ENCODE data around the gene VWA7.

VWA7 gene

DNA sequence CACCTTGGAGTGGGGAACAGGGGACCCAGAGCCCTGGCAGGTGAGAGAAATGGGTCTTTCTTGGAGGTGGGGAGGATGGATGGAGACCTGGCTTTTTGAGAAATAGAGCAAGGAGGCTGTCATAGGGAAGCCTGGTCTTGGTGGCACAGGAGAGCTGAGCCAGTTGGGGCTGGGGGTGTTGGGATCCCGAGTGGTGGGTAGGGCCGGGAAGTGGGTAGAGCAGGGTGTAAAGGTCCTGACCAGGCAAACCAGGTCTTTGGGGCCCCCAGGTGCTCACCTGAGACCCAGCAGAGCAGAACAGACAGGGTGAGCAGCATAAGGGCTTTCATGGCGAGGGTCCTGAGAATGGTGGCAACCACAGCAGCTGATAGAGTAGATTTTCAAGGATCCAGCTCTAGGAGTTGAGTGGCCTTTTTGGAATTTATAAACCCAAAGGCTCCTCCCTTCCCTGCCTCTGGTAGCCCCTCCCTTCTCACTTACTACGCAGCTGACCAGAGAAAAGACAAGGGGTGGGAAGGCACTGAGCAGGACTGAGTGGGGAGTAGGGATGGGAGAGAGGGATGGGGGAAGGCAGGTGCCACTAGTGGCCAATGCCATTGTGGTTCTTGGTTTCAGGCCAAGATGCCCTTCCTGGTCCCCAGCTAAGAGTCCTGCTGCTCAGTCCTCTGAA, 55.6 kb downstream of the VWA7 start, which contains the start of gene LY6G6C:
Gene LY6G6C (minus strand): TSS at position 396 of the 670 bp plus-strand sequence. CDS start 67 bp downstream, at position 329.
- no peaks in the 10 kb centered on the region for H3K27me3 Mint-ChIP-seq
- ATAC-seq (replicated peaks) (no peak), DNase-seq (no peak)
- no peak within 1 kb of the TSS for H3K4me3 Mint-ChIP-seq
- H3K9me3 Mint-ChIP-seq, result no peaks in the 10 kb centered on the region
- H3K27ac Mint-ChIP-seq, result no peak within 1 kb of the TSS
- H3K36me3 Mint-ChIP-seq (ENCODE audit: insufficient read depth), result peaks cover 3% of the 10 kb centered on the region
- H3K4me1 Mint-ChIP-seq (ENCODE audit: low read depth in 2 of 2), result peaks cover 0 to 8% of the 10 kb centered on the region in 2 donors

DNA sequence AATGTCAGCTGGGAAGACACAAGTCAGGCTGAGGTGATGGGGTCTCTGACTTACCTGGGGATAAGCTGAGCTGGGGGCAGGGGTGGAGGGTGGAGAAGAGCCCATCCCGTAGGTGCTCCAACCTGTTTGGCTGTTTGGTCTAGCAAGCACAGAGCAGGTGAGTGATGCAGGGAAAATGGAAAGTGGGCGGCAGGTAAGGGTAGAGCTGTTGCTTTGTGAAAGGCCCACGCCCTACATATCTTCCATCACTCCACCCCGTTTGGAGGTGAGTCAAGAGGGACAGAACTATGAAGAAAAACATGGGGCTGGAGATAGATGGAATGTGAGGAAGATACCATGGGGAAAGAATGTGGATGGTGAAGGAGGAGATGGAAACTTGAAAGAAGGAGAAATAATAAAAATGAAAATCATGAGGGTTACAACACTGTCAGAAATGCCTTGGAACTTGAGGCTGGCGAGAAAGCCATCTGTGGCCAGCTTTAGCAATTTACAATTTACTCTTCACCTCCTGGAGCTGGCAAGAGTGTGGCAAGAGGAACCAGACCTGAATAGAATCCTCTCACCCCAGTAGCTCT, 56.8 kb downstream of the VWA7 start:
- H3K4me3 Mint-ChIP-seq, result no peak overlapping the region
- peaks cover 3% of the 10 kb centered on the region for H3K36me3 Mint-ChIP-seq (ENCODE audit: insufficient read depth)
- no peak overlapping the region for H3K27ac Mint-ChIP-seq
- peaks cover 0 to 6% of the 10 kb centered on the region in 2 donors for H3K4me1 Mint-ChIP-seq (ENCODE audit: low read depth in 2 of 2)
- no peaks in the 10 kb centered on the region for H3K9me3 Mint-ChIP-seq
- DNase-seq (no peak), ATAC-seq (replicated peaks) (no peak)
- no peaks in the 10 kb centered on the region for H3K27me3 Mint-ChIP-seq

DNA sequence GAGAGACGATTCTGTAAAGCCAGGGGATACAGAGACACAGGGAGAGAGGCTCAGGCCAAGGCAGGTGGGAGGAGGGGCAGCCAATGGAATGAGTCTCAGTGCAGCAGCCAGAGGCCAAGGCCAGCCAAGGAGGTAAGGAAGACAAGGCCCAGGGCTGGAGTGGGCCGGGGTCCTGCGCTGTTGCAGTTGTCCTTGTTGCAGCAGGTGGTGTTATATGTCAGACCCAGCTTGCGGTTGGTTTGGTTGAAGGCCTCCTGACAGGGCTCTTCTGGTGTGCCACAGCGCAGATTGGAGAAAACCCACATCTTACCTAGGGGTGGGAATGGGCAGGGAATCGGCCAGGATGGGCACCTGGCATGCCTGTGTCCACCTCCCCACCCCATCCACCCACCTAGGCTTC, 58.1 kb downstream of the VWA7 start:
- Mint-ChIP-seq H3K4me3 (no peak overlapping the region), H3K4me1 (ENCODE audit: low read depth in 2 of 2) (peaks cover 0 to 6% of the 10 kb centered on the region in 2 donors), H3K27me3 (no peaks in the 10 kb centered on the region)

DNA sequence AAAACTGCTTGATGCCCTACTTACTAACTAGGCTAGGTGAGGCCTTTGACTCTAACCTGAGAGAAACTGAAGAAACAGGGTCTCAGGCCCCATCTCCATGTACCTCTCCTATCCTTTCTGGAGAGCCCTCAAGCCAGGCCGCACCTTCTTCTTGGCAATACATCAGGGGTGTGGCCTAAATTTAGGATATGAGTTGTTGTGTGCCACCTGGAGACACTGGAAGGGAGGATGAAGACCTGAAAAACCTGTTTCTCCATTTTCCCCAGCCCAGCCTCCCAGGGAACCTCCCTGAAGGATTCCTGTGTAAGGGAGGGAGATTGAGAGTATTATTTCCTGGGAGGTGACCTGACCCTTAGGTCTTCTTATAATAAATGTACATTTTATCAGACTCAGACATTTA, 58.9 kb downstream of the VWA7 start:
- Mint-ChIP-seq H3K36me3 (ENCODE audit: insufficient read depth) (peaks cover 3% of the 10 kb centered on the region), H3K27ac (no peak overlapping the region), H3K27me3 (no peaks in the 10 kb centered on the region), H3K4me3 (no peak overlapping the region), H3K4me1 (ENCODE audit: low read depth in 2 of 2) (peaks cover 0 to 3% of the 10 kb centered on the region in 2 donors), H3K9me3 (no peaks in the 10 kb centered on the region)
- no peak for DNase-seq
- ATAC-seq (replicated peaks), result no peak

More for the DNA sequence above, 58.1 kb downstream of the VWA7 start:
- H3K36me3 Mint-ChIP-seq (ENCODE audit: insufficient read depth), result peaks cover 3% of the 10 kb centered on the region
- peak overlapping the region in 1 of 2 donors; percentile 4 for H3K27ac Mint-ChIP-seq
- DNase-seq (no peak), ATAC-seq (replicated peaks) (no peak)
- no peaks in the 10 kb centered on the region for H3K9me3 Mint-ChIP-seq

DNA sequence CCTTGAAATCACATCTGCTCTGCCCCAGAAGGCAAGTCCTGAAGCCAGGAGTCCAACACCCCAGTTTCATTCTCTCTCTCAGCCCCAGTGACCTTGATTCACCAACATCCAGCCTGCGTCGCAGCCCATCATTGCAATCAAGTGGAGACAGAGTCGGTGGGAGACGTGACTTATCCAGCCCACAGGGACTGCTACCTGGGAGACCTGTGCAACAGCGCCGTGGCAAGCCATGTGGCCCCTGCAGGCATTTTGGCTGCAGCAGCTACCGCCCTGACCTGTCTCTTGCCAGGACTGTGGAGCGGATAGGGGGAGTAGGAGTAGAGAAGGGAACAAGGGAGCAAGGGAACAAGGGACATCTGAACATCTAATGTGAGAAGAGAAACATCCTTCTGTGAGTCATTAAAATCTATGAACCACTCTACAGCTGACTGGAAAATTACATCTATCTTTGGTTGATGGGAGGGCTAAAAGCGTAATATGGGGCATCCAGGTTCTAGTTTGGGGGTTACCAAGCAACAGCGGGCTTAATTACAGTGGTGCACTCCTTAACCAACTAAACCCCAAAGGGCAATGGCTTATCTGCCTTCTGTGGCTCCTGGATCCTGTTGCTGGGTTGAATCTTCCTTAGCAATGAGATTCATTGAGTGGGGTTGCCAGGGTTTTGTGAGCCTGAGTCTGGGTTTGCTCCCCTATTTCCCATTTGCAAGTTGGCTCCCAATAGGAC, 59.5 kb downstream of the VWA7 start:
- Mint-ChIP-seq H3K4me3 (no peak overlapping the region), H3K4me1 (ENCODE audit: low read depth in 2 of 2) (peaks cover 0 to 2% of the 10 kb centered on the region in 2 donors), H3K9me3 (no peaks in the 10 kb centered on the region), H3K36me3 (ENCODE audit: insufficient read depth) (peaks cover 3% of the 10 kb centered on the region), H3K27ac (no peak overlapping the region), H3K27me3 (peaks cover 0 to under 1% of the 10 kb centered on the region in 2 donors)
- ATAC-seq (replicated peaks) (no peak), DNase-seq (no peak)
